SK-N-SH (cell line): ENCODE data around the gene SH3RF1. TPM values are rescaled to one million over a fixed set of nuclear protein-coding genes. Genes with fewer than 3 reads are reported as not detected.

Experiments used
- CTCF ChIA-PET: fragments of 300-600, 350-600 bp; formaldehyde crosslinking; extraction: SDS; loops from one replicate; lab custom pipeline; 2021; lab: Yijun Ruan, JAX
- POLR2A ChIA-PET: fragments of 350-600 bp; sonication (Branson Sonifier 250); formaldehyde crosslinking; extraction: SDS; loops from one replicate; lab custom pipeline; 2020; ENCODE audit warnings: antibody characterized with exemption, inconsistent platforms; lab: Yijun Ruan, JAX
- DNase-seq: peaks from one replicate; pipeline ENCODE4 v3.0.0; 2012
- H2AFZ ChIP-seq: fragments of 200-600 bp; sonication (generic); 2 replicates; pipeline ENCODE4 v1.8.1; 2016; ENCODE audit warnings: antibody characterized with exemption, mild to moderate bottlenecking, low read depth
- H3F3A ChIP-seq: fragments of 200-600 bp; sonication (generic); replicated peaks from 2 replicates; pipeline ENCODE3; 2016; ENCODE audit warnings: antibody characterized with exemption, mild to moderate bottlenecking; ENCODE audit not compliant: insufficient read depth
- H3K27ac ChIP-seq, 2 experiments: fragments of 200-500 bp in 1 of 2; fragments of 200-600 bp in 1 of 2; sonication (Bioruptor generic) in 1 of 2; sonication (generic), shearing (Covaris generic) in 1 of 2; 2 replicates each; pipeline versions ENCODE4 v1.5.1 to v1.6.1; 2014 to 2016; ENCODE audit warnings: low read depth in 2 of 2, inconsistent platforms in 1 of 2, low read length in 1 of 2, mild to moderate bottlenecking in 1 of 2, mixed read lengths in 1 of 2
- H3K27me3 ChIP-seq: fragments of 200-600 bp; sonication (generic), shearing (Covaris generic); 2 replicates; pipeline ENCODE4 v1.6.1; 2016; ENCODE audit warnings: mixed run types; ENCODE audit not compliant: insufficient read depth
- H3K36me3 ChIP-seq, 2 experiments: fragments of 200-500 bp in 1 of 2; fragments of 200-600 bp in 1 of 2; sonication (Bioruptor generic) in 1 of 2; sonication (generic) in 1 of 2; replicated peaks in 1 of 2; 2 replicates each; pipeline versions ENCODE3 to v1.5.1; 2014 to 2016; ENCODE audit warnings: low read length in 1 of 2, mild to moderate bottlenecking in 1 of 2; ENCODE audit not compliant: insufficient read depth in 2 of 2, control insufficient read depth in 1 of 2
- H3K4me1 ChIP-seq, 2 experiments: fragments of 200-500 bp in 1 of 2; fragments of 200-600 bp in 1 of 2; sonication (Bioruptor generic) in 1 of 2; sonication (generic), shearing (Covaris generic) in 1 of 2; 2 replicates each; pipeline versions ENCODE4 v1.5.1 to v1.6.1; 2014 to 2016; ENCODE audit warnings: low read depth in 1 of 2, low read length in 1 of 2, mixed run types in 1 of 2; ENCODE audit not compliant: insufficient read depth in 2 of 2, control insufficient read depth in 1 of 2
- H3K4me2 ChIP-seq: fragments of 200-600 bp; sonication (generic), shearing (Covaris generic); 2 replicates; pipeline ENCODE4 v1.6.1; 2017; ENCODE audit warnings: mixed run types
- H3K4me3 ChIP-seq, 2 experiments: fragments of 200-500 bp in 1 of 2; fragments of 200-600 bp in 1 of 2; sonication (Bioruptor generic) in 1 of 2; sonication (generic), shearing (Covaris generic) in 1 of 2; 2 replicates each; pipeline versions ENCODE4 v1.5.1 to v1.8.1; 2014 to 2016; ENCODE audit warnings: low read depth in 2 of 2, inconsistent platforms in 1 of 2, low read length in 1 of 2, mild to moderate bottlenecking in 1 of 2, mixed read lengths in 1 of 2, moderate library complexity in 1 of 2
- H3K79me2 ChIP-seq: fragments of 200-600 bp; sonication (generic); 2 replicates; pipeline ENCODE4 v1.8.1; 2017; ENCODE audit warnings: mild to moderate bottlenecking; ENCODE audit not compliant: insufficient read depth
- H3K9ac ChIP-seq: fragments of 200-600 bp; sonication (generic); 2 replicates; pipeline ENCODE4 v1.6.1; 2017; ENCODE audit warnings: mixed run types
- H3K9me2 ChIP-seq: fragments of 200-600 bp; sonication (generic); 2 replicates; pipeline ENCODE4 v1.6.1; 2017; ENCODE audit warnings: mixed run types
- H3K9me3 ChIP-seq: fragments of 200-600 bp; sonication (generic); 2 replicates; pipeline ENCODE4 v1.6.1; 2017; ENCODE audit warnings: mixed run types, mild to moderate bottlenecking, moderate library complexity
- H4K20me1 ChIP-seq: fragments of 200-600 bp; sonication (generic); 2 replicates; pipeline ENCODE4 v1.6.1; 2017; ENCODE audit warnings: mild to moderate bottlenecking, mixed run types; ENCODE audit not compliant: insufficient read depth
- ELF1 ChIP-seq: IDR thresholded peaks from 2 replicates; pipeline ENCODE4 v1.4.0; 2012
- EP300 ChIP-seq, 2 experiments: IDR thresholded peaks; 2 replicates each; pipeline versions ENCODE4 v1.4.0 to v1.6.1; 2012; ENCODE audit warnings: borderline replicate concordance in 1 of 2, low read depth in 1 of 2, low read length in 1 of 2
- EZH2phosphoT487 ChIP-seq: fragments of 200-600 bp; sonication (generic); IDR thresholded peaks from 2 replicates; pipeline ENCODE4 v1.6.1; 2017; ENCODE audit warnings: low read depth, mixed run types, mild to moderate bottlenecking, antibody characterized with exemption, moderate library complexity, borderline replicate concordance
- GABPA ChIP-seq: IDR thresholded peaks from 2 replicates; pipeline ENCODE4 v1.4.0; 2012; ENCODE audit warnings: low read depth, mild to moderate bottlenecking
- NFIC ChIP-seq: IDR thresholded peaks from 2 replicates; pipeline ENCODE4 v1.4.0; 2012; ENCODE audit warnings: borderline replicate concordance
- RAD21 ChIP-seq: IDR thresholded peaks from 2 replicates; pipeline ENCODE4 v1.6.1; 2012; ENCODE audit warnings: mild to moderate bottlenecking, low read length
- RCOR1 ChIP-seq: fragments of 150-350 bp; IDR thresholded peaks from 2 replicates; pipeline ENCODE4 v1.6.1; 2017; ENCODE audit warnings: antibody characterized with exemption, low read length
- RFX5 ChIP-seq: IDR thresholded peaks from 2 replicates; pipeline ENCODE4 v1.6.1; 2012; ENCODE audit warnings: mild to moderate bottlenecking, improper control_type of control experiment, low read length
- RXRA ChIP-seq: IDR thresholded peaks from 2 replicates; pipeline ENCODE4 v1.4.0; 2012; ENCODE audit warnings: low read depth, mild to moderate bottlenecking, borderline replicate concordance
- SIN3A ChIP-seq: IDR thresholded peaks from 2 replicates; pipeline ENCODE4 v1.6.1; 2012; ENCODE audit warnings: low read depth, mild to moderate bottlenecking, low read length, moderate library complexity, borderline replicate concordance
- SMC3 ChIP-seq: IDR thresholded peaks from 2 replicates; pipeline ENCODE4 v1.6.1; 2012; ENCODE audit warnings: low read depth, low read length, improper control_type of control experiment
- TAF1 ChIP-seq: IDR thresholded peaks from 2 replicates; pipeline ENCODE4 v1.6.1; 2012; ENCODE audit warnings: low read depth, mild to moderate bottlenecking, low read length, moderate library complexity, borderline replicate concordance
- TEAD4 ChIP-seq: IDR thresholded peaks from 2 replicates; pipeline ENCODE4 v1.4.0; 2012; ENCODE audit warnings: mild to moderate bottlenecking, borderline replicate concordance; ENCODE audit not compliant: insufficient read depth
- YY1 ChIP-seq: IDR thresholded peaks from 2 replicates; pipeline ENCODE4 v1.4.0; 2012; ENCODE audit warnings: low read depth, mild to moderate bottlenecking
- WGBS: methylation state at CpG from one replicate; pipeline ENCODE4 v1.1.6; 2017; ENCODE audit warnings: low lambda C conversion rate; 5-methylcytosine and 5-hydroxymethylcytosine counted together
- polyA plus RNA-seq, 3 experiments: library from polyadenylated mRNA; depleted of rRNA; stranded (reverse); fragments of >200 nt; gene quantifications; 2 replicates each; pipeline ENCODE4 v1.2.3, GENCODE V29; 2012
- TF ChIP-seq, protein P1 (sequence below): IDR thresholded peaks from 2 replicates; pipeline ENCODE4; 2012
- TF ChIP-seq, protein P2 (sequence below): IDR thresholded peaks from 2 replicates; pipeline ENCODE4 v1.4.0; 2012; ENCODE audit warnings: low read depth, borderline replicate concordance
- TF ChIP-seq, protein P3 (sequence below): fragments of 150-350 bp; IDR thresholded peaks from 2 replicates; pipeline ENCODE4 v1.6.1; 2016; ENCODE audit warnings: mild to moderate bottlenecking, low read depth, low read length
- TF ChIP-seq, protein P4 (sequence below): IDR thresholded peaks from 2 replicates; pipeline ENCODE4 v1.4.0; 2012; ENCODE audit warnings: low read depth, borderline replicate concordance

The SH3RF1 gene
- polyA plus RNA-seq, 1 of the 3 experiments (the other 2 are of a cell fraction), result 22.0 TPM

DNA sequence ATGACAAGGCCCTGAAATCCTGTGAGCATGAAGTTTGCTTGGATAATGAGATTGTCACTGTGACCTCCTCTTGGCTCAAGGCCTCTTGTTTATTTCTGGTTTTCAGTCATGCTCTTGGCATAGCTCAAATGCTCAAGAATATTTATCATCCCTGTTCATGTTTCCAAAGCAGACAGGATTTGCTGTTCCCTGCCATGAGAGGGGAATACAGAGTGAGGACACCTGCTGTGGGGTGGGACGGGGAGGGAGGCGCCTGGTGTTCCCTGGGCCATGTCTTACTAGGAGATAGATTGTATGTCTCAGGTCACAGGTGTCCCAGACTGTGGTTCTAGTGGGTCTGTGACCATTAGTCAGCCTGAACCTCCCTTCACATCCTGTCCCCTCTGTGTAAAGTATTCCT lies 34.9 kb upstream of the SH3RF1 start:
- Histone ChIP-seq H3K27me3 (no peaks in the 10 kb centered on the region), H3K4me2 (no peak overlapping the region), H4K20me1 (no peaks in the 10 kb centered on the region), H3K79me2 (no peaks in the 10 kb centered on the region), H2AFZ (no peak overlapping the region), H3F3A (no peaks in the 10 kb centered on the region), H3K4me1 (no peaks in the 10 kb centered on the region), H3K4me3 (no peak overlapping the region), H3K9ac (no peak overlapping the region), H3K9me3 (no peaks in the 10 kb centered on the region), H3K9me2 (no peaks in the 10 kb centered on the region), H3K27ac (no peak overlapping the region), H3K36me3 (no peaks in the 10 kb centered on the region)
- no peak for TF ChIP-seq GABPA
- TF ChIP-seq, protein P1, sequence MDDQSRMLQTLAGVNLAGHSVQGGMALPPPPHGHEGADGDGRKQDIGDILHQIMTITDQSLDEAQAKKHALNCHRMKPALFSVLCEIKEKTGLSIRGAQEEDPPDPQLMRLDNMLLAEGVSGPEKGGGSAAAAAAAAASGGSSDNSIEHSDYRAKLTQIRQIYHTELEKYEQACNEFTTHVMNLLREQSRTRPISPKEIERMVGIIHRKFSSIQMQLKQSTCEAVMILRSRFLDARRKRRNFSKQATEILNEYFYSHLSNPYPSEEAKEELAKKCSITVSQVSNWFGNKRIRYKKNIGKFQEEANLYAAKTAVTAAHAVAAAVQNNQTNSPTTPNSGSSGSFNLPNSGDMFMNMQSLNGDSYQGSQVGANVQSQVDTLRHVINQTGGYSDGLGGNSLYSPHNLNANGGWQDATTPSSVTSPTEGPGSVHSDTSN, result no peak
- CTCF ChIA-PET, result no interaction called here
- POLR2A ChIA-PET, result no interaction called here
- WGBS, result 92% methylated on average over 2 of the region's 2 CpGs
- DNase-seq, result no peak

DNA sequence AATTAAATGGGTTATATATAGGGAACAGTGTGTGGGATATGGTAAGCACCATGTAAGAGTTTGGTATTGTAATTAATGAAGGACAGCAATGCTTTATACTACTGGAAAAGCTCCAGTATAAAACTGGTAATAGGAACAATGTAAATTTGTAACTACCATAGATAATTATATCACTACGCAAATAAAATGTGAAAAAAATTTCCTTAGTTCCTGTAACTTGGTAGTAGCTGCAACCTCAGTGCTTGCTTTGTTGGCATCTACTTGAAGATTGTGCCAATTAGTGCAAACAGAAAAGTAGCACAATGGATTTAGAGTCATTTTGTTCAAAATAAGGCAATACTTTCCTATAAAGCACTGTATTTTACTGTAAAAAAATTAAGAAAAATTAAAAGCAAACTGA lies 34.4 kb upstream of the SH3RF1 start:
- H2AFZ ChIP-seq, result no peak overlapping the region
- WGBS, result 33% methylated on average over 1 of the region's 1 CpG
- no peak overlapping the region for H3K27ac ChIP-seq
- H3K9ac ChIP-seq, result no peak overlapping the region
- no peaks in the 10 kb centered on the region for H3K79me2 ChIP-seq
- CTCF ChIA-PET, result no interaction called here
- no peak for TF ChIP-seq EZH2phosphoT487
- no peak for TF ChIP-seq RCOR1
- TF ChIP-seq NFIC, result no peak
- TF ChIP-seq GABPA, result no peak
- TF ChIP-seq, protein P2, sequence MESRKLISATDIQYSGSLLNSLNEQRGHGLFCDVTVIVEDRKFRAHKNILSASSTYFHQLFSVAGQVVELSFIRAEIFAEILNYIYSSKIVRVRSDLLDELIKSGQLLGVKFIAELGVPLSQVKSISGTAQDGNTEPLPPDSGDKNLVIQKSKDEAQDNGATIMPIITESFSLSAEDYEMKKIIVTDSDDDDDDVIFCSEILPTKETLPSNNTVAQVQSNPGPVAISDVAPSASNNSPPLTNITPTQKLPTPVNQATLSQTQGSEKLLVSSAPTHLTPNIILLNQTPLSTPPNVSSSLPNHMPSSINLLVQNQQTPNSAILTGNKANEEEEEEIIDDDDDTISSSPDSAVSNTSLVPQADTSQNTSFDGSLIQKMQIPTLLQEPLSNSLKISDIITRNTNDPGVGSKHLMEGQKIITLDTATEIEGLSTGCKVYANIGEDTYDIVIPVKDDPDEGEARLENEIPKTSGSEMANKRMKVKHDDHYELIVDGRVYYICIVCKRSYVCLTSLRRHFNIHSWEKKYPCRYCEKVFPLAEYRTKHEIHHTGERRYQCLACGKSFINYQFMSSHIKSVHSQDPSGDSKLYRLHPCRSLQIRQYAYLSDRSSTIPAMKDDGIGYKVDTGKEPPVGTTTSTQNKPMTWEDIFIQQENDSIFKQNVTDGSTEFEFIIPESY, result no peak
- TF ChIP-seq ELF1, result no peak
- no peak for TF ChIP-seq RAD21
- TF ChIP-seq TEAD4, result no peak
- TF ChIP-seq SMC3, result no peak
- TF ChIP-seq, protein P1, result no peak
- no peak for TF ChIP-seq YY1
- no peak for TF ChIP-seq RXRA
- TF ChIP-seq RFX5, result no peak
- no peak for TF ChIP-seq TAF1
- TF ChIP-seq, protein P3, sequence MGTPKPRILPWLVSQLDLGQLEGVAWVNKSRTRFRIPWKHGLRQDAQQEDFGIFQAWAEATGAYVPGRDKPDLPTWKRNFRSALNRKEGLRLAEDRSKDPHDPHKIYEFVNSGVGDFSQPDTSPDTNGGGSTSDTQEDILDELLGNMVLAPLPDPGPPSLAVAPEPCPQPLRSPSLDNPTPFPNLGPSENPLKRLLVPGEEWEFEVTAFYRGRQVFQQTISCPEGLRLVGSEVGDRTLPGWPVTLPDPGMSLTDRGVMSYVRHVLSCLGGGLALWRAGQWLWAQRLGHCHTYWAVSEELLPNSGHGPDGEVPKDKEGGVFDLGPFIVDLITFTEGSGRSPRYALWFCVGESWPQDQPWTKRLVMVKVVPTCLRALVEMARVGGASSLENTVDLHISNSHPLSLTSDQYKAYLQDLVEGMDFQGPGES, result no peak
- TF ChIP-seq, protein P4, sequence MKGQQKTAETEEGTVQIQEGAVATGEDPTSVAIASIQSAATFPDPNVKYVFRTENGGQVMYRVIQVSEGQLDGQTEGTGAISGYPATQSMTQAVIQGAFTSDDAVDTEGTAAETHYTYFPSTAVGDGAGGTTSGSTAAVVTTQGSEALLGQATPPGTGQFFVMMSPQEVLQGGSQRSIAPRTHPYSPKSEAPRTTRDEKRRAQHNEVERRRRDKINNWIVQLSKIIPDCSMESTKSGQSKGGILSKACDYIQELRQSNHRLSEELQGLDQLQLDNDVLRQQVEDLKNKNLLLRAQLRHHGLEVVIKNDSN, result no peak
- TF ChIP-seq EP300 (IDR thresholded peaks at IDR 0.05; ENCODE audit: borderline replicate concordance in 1 of 2, low read depth in 1 of 2, low read length in 1 of 2), result no peak
- TF ChIP-seq SIN3A, result no peak
- H3K4me2 ChIP-seq, result no peak overlapping the region
- H3F3A ChIP-seq, result no peaks in the 10 kb centered on the region
- no peaks in the 10 kb centered on the region for H3K36me3 ChIP-seq
- H4K20me1 ChIP-seq, result no peaks in the 10 kb centered on the region
- H3K9me3 ChIP-seq, result no peaks in the 10 kb centered on the region
- no peaks in the 10 kb centered on the region for H3K9me2 ChIP-seq
- POLR2A ChIA-PET, result no interaction called here
- no peak for DNase-seq
- H3K4me1 ChIP-seq, result no peaks in the 10 kb centered on the region
- H3K4me3 ChIP-seq, result no peak overlapping the region
- no peaks in the 10 kb centered on the region for H3K27me3 ChIP-seq
